H1 (cell line): ENCODE measurements around the gene ZNF765. TPM values are rescaled to one million over a fixed set of nuclear protein-coding genes. Genes with fewer than 3 reads are reported as not detected.
A peak's percentile ranks its signal among the peaks of the same experiment; 100 is the strongest.

Experiments used
- CTCF ChIA-PET: fragments of 300-600 bp; sonication (Branson Sonifier 250); formaldehyde crosslinking; loops from one replicate; lab custom pipeline; 2021; ENCODE audit not compliant: partially characterized antibody; lab: Charles Lee
- POLR2A ChIA-PET: fragments of 300-600 bp; sonication (Branson Sonifier 250); formaldehyde crosslinking; loops from one replicate; lab custom pipeline; 2021; ENCODE audit warnings: inconsistent platforms; ENCODE audit not compliant: partially characterized antibody; lab: Charles Lee
- DNase-seq, 2 experiments: peaks; one replicate each; pipeline versions ENCODE4 v3.0.0 to v3.0.0-alpha.2; 2010 to 2022; ENCODE audit warnings: low spot score in 2 of 2, low read depth in 1 of 2, mixed read lengths in 1 of 2
- FAIRE-seq: peaks from 2 replicates; lab custom pipeline; 2011; peaks lifted over from hg19 to GRCh38; lab: Jason Lieb, UNC
- H2AFZ ChIP-seq: 2 replicates; pipeline ENCODE4 v1.8.1; 2012; ENCODE audit warnings: low read length, inconsistent platforms
- H2AK5ac ChIP-seq: 2 replicates; pipeline ENCODE4 v1.6.1; 2013; ENCODE audit warnings: low read depth, low read length
- H2BK120ac ChIP-seq: replicated peaks from 2 replicates; pipeline ENCODE3; 2013; ENCODE audit warnings: low read depth, low read length, inconsistent platforms
- H2BK12ac ChIP-seq: 2 replicates; pipeline ENCODE4 v1.6.1; 2013; ENCODE audit warnings: low read depth, low read length
- H2BK15ac ChIP-seq: 2 replicates; pipeline ENCODE4 v1.6.1; 2013; ENCODE audit warnings: low read length
- H2BK20ac ChIP-seq: 2 replicates; pipeline ENCODE4 v1.6.1; 2013; ENCODE audit warnings: low read length
- H2BK5ac ChIP-seq: 2 replicates; pipeline ENCODE4 v1.6.1; 2013; ENCODE audit warnings: low read depth, low read length
- H3K14ac ChIP-seq: 2 replicates; pipeline ENCODE4 v1.6.1; 2013; ENCODE audit warnings: inconsistent platforms; ENCODE audit not compliant: insufficient read length
- H3K18ac ChIP-seq: 2 replicates; pipeline ENCODE4 v1.6.1; 2013; ENCODE audit warnings: low read length; ENCODE audit errors: extremely low read depth
- H3K23ac ChIP-seq: 2 replicates; pipeline ENCODE4 v1.6.1; 2013; ENCODE audit warnings: inconsistent platforms; ENCODE audit not compliant: insufficient read length
- H3K23me2 ChIP-seq: 2 replicates; pipeline ENCODE4 v1.6.1; 2013; ENCODE audit warnings: low read depth, low read length
- H3K27ac ChIP-seq: 2 replicates; pipeline ENCODE4 v1.6.1; 2011; ENCODE audit warnings: low read depth, low read length, inconsistent platforms
- H3K27me3 ChIP-seq, 4 experiments: replicated peaks in 1 of 4; 1 replicate in 1 of 4; 2 replicates in 3 of 4; pipeline versions ENCODE4 v1.6.1 to v1.8.1; 2011 to 2013; ENCODE audit warnings: low read length in 3 of 4, mild to moderate bottlenecking in 3 of 4, inconsistent platforms in 2 of 4, mixed read lengths in 2 of 4, moderate library complexity in 1 of 4; ENCODE audit not compliant: control insufficient read depth in 3 of 4, insufficient read depth in 3 of 4; ENCODE audit errors: extremely low read depth in 1 of 4
- H3K36me3 ChIP-seq, 4 experiments: 2 replicates each; pipeline versions ENCODE4 v1.6.1 to v1.8.1; 2011 to 2013; ENCODE audit warnings: mild to moderate bottlenecking in 4 of 4, low read length in 3 of 4, moderate library complexity in 2 of 4, control low read depth in 1 of 4, inconsistent platforms in 1 of 4; ENCODE audit not compliant: insufficient read depth in 4 of 4, control insufficient read depth in 2 of 4
- H3K4ac ChIP-seq: replicated peaks from 2 replicates; pipeline ENCODE3; 2013; ENCODE audit warnings: low read length, low read depth, mixed read lengths, inconsistent platforms; ENCODE audit not compliant: insufficient read length
- H3K4me1 ChIP-seq, 4 experiments: replicated peaks in 1 of 4; 1 replicate in 1 of 4; 2 replicates in 3 of 4; pipeline versions ENCODE4 v1.6.1 to v1.8.1; 2011 to 2013; ENCODE audit warnings: low read length in 3 of 4, inconsistent platforms in 2 of 4, mixed read lengths in 1 of 4; ENCODE audit not compliant: insufficient read depth in 4 of 4, control insufficient read depth in 3 of 4
- H3K4me2 ChIP-seq, 2 experiments: 2 replicates each; pipeline versions ENCODE4 v1.6.1 to v1.8.1; 2011 to 2013; ENCODE audit warnings: low read depth in 2 of 2, low read length in 2 of 2, control low read depth in 1 of 2, inconsistent platforms in 1 of 2, mild to moderate bottlenecking in 1 of 2; ENCODE audit not compliant: insufficient read depth in 1 of 2
- H3K4me3 ChIP-seq, 4 experiments: fragments of 200-600, 300-600 bp in 1 of 4; sonication (generic), shearing (Covaris generic), sonication (Bioruptor Twin) in 1 of 4; 2 replicates each; pipeline versions ENCODE4 v1.5.1 to v1.8.1; 2011 to 2016; ENCODE audit warnings: low read length in 4 of 4, low read depth in 3 of 4, control low read depth in 2 of 4, inconsistent platforms in 2 of 4, mild to moderate bottlenecking in 2 of 4, mixed read lengths in 1 of 4, moderate library complexity in 1 of 4; ENCODE audit not compliant: insufficient read depth in 2 of 4; ENCODE audit errors: extremely low read depth in 1 of 4
- H3K56ac ChIP-seq: replicated peaks from 2 replicates; pipeline ENCODE3; 2013; ENCODE audit warnings: low read depth, mild to moderate bottlenecking, mixed read lengths, low read length, inconsistent platforms; ENCODE audit not compliant: insufficient read length
- H3K79me1 ChIP-seq: 2 replicates; pipeline ENCODE4 v1.6.1; 2013; ENCODE audit warnings: low read depth, low read length, control low read depth
- H3K79me2 ChIP-seq, 2 experiments: 2 replicates each; pipeline versions ENCODE4 v1.6.1 to v1.8.1; 2012 to 2013; ENCODE audit warnings: low read length in 2 of 2, mild to moderate bottlenecking in 2 of 2, inconsistent platforms in 1 of 2; ENCODE audit not compliant: insufficient read depth in 2 of 2, control insufficient read depth in 1 of 2
- H3K9ac ChIP-seq, 4 experiments: replicated peaks in 1 of 4; 1 replicate in 1 of 4; 2 replicates in 3 of 4; pipeline versions ENCODE4 v1.6.1 to v1.8.1; 2011 to 2013; ENCODE audit warnings: low read depth in 3 of 4, low read length in 3 of 4, control low read depth in 2 of 4, mild to moderate bottlenecking in 2 of 4, moderate library complexity in 2 of 4, inconsistent platforms in 1 of 4; ENCODE audit errors: extremely low read depth in 1 of 4
- H3K9me3 ChIP-seq, 2 experiments: 2 replicates each; pipeline versions ENCODE4 v1.6.1 to v1.8.1; 2012 to 2013; ENCODE audit warnings: mild to moderate bottlenecking in 2 of 2, moderate library complexity in 2 of 2, control low read depth in 1 of 2, inconsistent platforms in 1 of 2, low read depth in 1 of 2, low read length in 1 of 2, mixed read lengths in 1 of 2; ENCODE audit not compliant: insufficient read depth in 2 of 2
- H4K20me1 ChIP-seq, 2 experiments: replicated peaks in 1 of 2; 2 replicates each; pipeline versions ENCODE3 to v1.8.1; 2011 to 2013; ENCODE audit warnings: inconsistent platforms in 2 of 2, low read length in 2 of 2, mild to moderate bottlenecking in 1 of 2; ENCODE audit not compliant: insufficient read depth in 2 of 2, control insufficient read depth in 1 of 2
- H4K5ac ChIP-seq: 2 replicates; pipeline ENCODE4 v1.6.1; 2013; ENCODE audit warnings: low read length, low read depth, mixed read lengths, inconsistent platforms; ENCODE audit not compliant: insufficient read length
- H4K8ac ChIP-seq: 2 replicates; pipeline ENCODE4 v1.8.0; 2013; ENCODE audit warnings: mild to moderate bottlenecking, moderate library complexity, low read length, inconsistent platforms; ENCODE audit not compliant: insufficient read depth; ENCODE audit errors: extremely low read depth
- H4K91ac ChIP-seq: replicated peaks from 2 replicates; pipeline ENCODE3; 2013; ENCODE audit warnings: low read length, mixed read lengths, inconsistent platforms; ENCODE audit not compliant: insufficient read length
- GABPA ChIP-seq: IDR thresholded peaks from 2 replicates; pipeline ENCODE4 v1.6.1; 2011; ENCODE audit warnings: mild to moderate bottlenecking, low read length, moderate library complexity, borderline replicate concordance; ENCODE audit not compliant: insufficient read depth
- HDAC2 ChIP-seq, 2 experiments: fragments of 300-600 bp in 1 of 2; sonication (generic) in 1 of 2; IDR thresholded peaks; 2 replicates each; pipeline ENCODE4 v1.6.1; 2011 to 2012; ENCODE audit warnings: low read depth in 2 of 2, low read length in 2 of 2, mild to moderate bottlenecking in 2 of 2, moderate library complexity in 2 of 2, borderline replicate concordance in 1 of 2, inconsistent platforms in 1 of 2
- KDM5A ChIP-seq: fragments of 200-600 bp; IDR thresholded peaks from 2 replicates; pipeline ENCODE4 v1.7.1; 2012; ENCODE audit warnings: mild to moderate bottlenecking, low read length, inconsistent platforms, mixed read lengths
- MAFK ChIP-seq: IDR thresholded peaks from 2 replicates; pipeline ENCODE4 v1.6.1; 2012; ENCODE audit warnings: low read depth, mild to moderate bottlenecking, improper control_type of control experiment, low read length
- POLR2A ChIP-seq, 2 experiments: IDR thresholded peaks; 1 replicate in 1 of 2; 2 replicates in 1 of 2; pipeline ENCODE4 v1.6.1; 2011; ENCODE audit warnings: low read depth in 2 of 2, low read length in 2 of 2, mild to moderate bottlenecking in 2 of 2; ENCODE audit errors: control extremely low read depth in 1 of 2
- RBBP5 ChIP-seq: IDR thresholded peaks from 2 replicates; pipeline ENCODE4 v1.7.1; 2012; ENCODE audit warnings: low read depth, mild to moderate bottlenecking, inconsistent platforms, low read length, moderate library complexity, borderline replicate concordance
- SIN3A ChIP-seq, 2 experiments: IDR thresholded peaks in 1 of 2; conservative IDR thresholded peaks in 1 of 2; 2 replicates each; pipeline ENCODE4 v1.6.1; 2011 to 2012; ENCODE audit warnings: low read length in 2 of 2, improper control_type of control experiment in 1 of 2, low read depth in 1 of 2, mild to moderate bottlenecking in 1 of 2
- TAF1 ChIP-seq: IDR thresholded peaks from 2 replicates; pipeline ENCODE4 v1.6.1; 2011; ENCODE audit warnings: mild to moderate bottlenecking, low read depth, low read length
- TAF7 ChIP-seq: optimal IDR thresholded peaks from 2 replicates; pipeline ENCODE3; 2011; ENCODE audit warnings: low read depth, mild to moderate bottlenecking, inconsistent platforms, low read length, moderate library complexity, borderline replicate concordance
- TBP ChIP-seq: IDR thresholded peaks from 2 replicates; pipeline ENCODE4 v1.6.1; 2011; ENCODE audit warnings: low read depth, low read length, improper control_type of control experiment
- YY1 ChIP-seq: IDR thresholded peaks from 2 replicates; pipeline ENCODE4 v1.6.1; 2011; ENCODE audit warnings: low read depth, mild to moderate bottlenecking, low read length
- WGBS, 2 experiments: shearing (Covaris generic) in 1 of 2; methylation state at CpG; one replicate each; pipeline versions ENCODE4 v1.1.6 to v1.1.7; 2013 to 2015; ENCODE audit warnings: low lambda C conversion rate in 2 of 2, mixed read lengths in 2 of 2, inconsistent platforms in 1 of 2, low coverage in 1 of 2, missing lambda C conversion rate in 1 of 2; ENCODE audit not compliant: insufficient replicate concordance in 2 of 2, insufficient coverage in 1 of 2, insufficient read length in 1 of 2; ENCODE audit errors: extremely low coverage in 1 of 2, missing lambda C conversion rate in 1 of 2; 5-methylcytosine and 5-hydroxymethylcytosine counted together
- polyA plus RNA-seq, 7 experiments: library from polyadenylated mRNA; depleted of rRNA in 3 of 7; stranded (reverse) in 5 of 7; unstranded in 2 of 7; fragments of >200 nt in 5 of 7; fragments of 200-250 nt in 2 of 7; gene quantifications; 1 replicate in 5 of 7; 2 replicates in 1 of 7; 4 replicates in 1 of 7; pipeline versions ENCODE4 v1.2.1 to v1.2.3, GENCODE V29; 2011 to 2013; ENCODE audit warnings: missing spikeins in 2 of 7, mixed read lengths in 2 of 7
- total RNA-seq: library from RNA; stranded (reverse); fragmentation: NEBNext Ultra II Directional; extraction: Animal tissue kit (Norgen Biotek cat#: 25700); gene quantifications from 2 replicates; pipeline ENCODE4 v1.2.1, GENCODE V29; 2021

The ZNF765 gene
- total and polyA plus RNA-seq, 2 of the 8 experiments (the other 6 are each of a cell fraction or from before 2014, with no cell fraction given) = 4.5 to 22.3 TPM

DNA sequence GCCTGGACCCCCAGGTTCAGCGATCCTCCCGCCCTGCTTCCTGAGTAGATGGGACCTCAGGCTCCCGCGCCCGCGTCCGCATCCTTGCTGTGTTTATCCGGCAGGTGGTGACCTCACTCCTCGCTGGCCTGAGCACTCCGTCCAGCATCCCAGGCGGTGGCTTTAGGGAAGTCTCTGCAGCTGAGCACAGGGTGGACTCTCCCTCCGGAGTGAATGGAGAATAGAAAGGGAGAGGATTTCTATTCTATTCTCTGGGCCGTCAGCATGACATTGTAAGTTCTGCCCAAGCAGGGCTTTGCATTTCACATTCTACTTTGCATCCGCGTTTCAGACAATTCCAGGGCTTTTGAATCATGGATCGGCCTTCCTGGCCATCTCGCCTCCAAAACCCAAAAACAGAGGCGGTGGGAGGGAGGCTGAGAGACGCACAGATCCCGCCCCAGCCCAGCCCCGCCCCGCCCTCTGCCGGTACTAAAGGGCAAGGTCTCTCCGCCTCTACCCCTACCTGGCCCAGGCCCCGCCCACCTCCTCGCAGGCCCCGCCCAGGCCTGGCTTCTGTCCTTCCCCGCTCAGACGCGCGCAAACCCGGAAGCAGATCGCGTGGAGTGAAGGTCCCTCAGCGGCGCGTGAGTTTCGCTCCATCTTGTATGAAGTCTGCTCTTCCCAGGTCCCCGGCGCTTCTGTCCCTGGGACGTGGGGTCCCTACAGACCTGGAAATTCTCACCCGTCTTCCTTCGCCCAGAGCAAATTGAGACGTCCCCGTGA, 29.6 kb upstream of the ZNF765 start, which contains the start of gene ZNF525:
Gene ZNF525, plus strand, starts transcription at position 572 of the 765 bp plus-strand sequence. CDS start 6,577 bp downstream, outside the sequence.
- no peak within 1 kb of the TSS for H3K14ac ChIP-seq
- 2% methylated on average over 40 of the region's 45 CpGs; no CpG with 5 or more reads in 1 of the 2 experiments for WGBS, 2 experiments
- no peak within 1 kb of the TSS for H2BK15ac ChIP-seq
- ChIA-PET CTCF (interaction anchor here (0.7 kb wide), 1 partner anchor 244 kb away, joined by 3 read pairs; no protein-coding TSS in a partner anchor), POLR2A (no interaction called here)
- FAIRE-seq = no peak
- no peaks in the 10 kb centered on the region; the same call in 1 of the 2 replicates for H3K79me1 ChIP-seq
- no peaks in the 10 kb centered on the region for H3K27me3 ChIP-seq
- H3K23ac ChIP-seq = no peak within 1 kb of the TSS
- peak within 1 kb of the TSS; percentile 46 to 60 (median 56) for H3K9ac ChIP-seq
- peak within 1 kb of the TSS; percentile 53; the same call in 1 of the 2 replicates for H3K27ac ChIP-seq
- peak within 1 kb of the TSS; percentile 74 to 78 for H3K4me2 ChIP-seq
- H2BK5ac ChIP-seq = no peak within 1 kb of the TSS; the same call in 1 of the 2 replicates
- peak within 1 kb of the TSS; percentile 73 for H4K8ac ChIP-seq
- H2AK5ac ChIP-seq = no peak within 1 kb of the TSS
- peaks cover 6% of the 10 kb centered on the region for H3K23me2 ChIP-seq
- peaks cover 0 to 30% of the 10 kb centered on the region in 2 experiments; a peak in 3 of 4 replicates for H3K79me2 ChIP-seq
- H3K4me3 ChIP-seq = peak within 1 kb of the TSS; percentile 84 to 98 (median 89)
- H2BK12ac ChIP-seq = no peak within 1 kb of the TSS
- no peak within 1 kb of the TSS for H2BK120ac ChIP-seq
- H3K36me3 ChIP-seq = no peaks in the 10 kb centered on the region
- peak within 1 kb of the TSS; percentile 49 for H4K5ac ChIP-seq
- peak in 1 of 2 experiments; percentile 97 for DNase-seq
- no peak within 1 kb of the TSS for H2BK20ac ChIP-seq
- H2AFZ ChIP-seq = peak within 1 kb of the TSS; percentile 99; the same call in 1 of the 2 replicates
- H4K91ac ChIP-seq = no peak within 1 kb of the TSS
- peak within 1 kb of the TSS; percentile 19; the same call in 1 of the 2 replicates for H3K18ac ChIP-seq
- H3K4ac ChIP-seq = no peak within 1 kb of the TSS
- peaks cover 0 to under 1% of the 10 kb centered on the region in 2 experiments; a peak in 1 of 4 replicates for H3K9me3 ChIP-seq
- peaks cover 0 to 3% (median under 1%) of the 10 kb centered on the region in 4 experiments; a peak in 3 of 7 replicates for H3K4me1 ChIP-seq
- no peak within 1 kb of the TSS for H3K56ac ChIP-seq
- peaks cover 0 to 5% of the 10 kb centered on the region in 2 experiments for H4K20me1 ChIP-seq
- TF ChIP-seq RBBP5 (no peak), HDAC2 (IDR thresholded peaks at IDR 0.05; ENCODE audit: borderline replicate concordance in 1 of 2, low read depth in 2 of 2, low read length in 2 of 2) (no peak), MAFK (no peak), TAF1 (peak; percentile 71), POLR2A (IDR thresholded peaks at IDR 0.05; ENCODE audit: control extremely low read depth in 1 of 2, low read depth in 2 of 2, low read length in 2 of 2) (peak in 1 of 2 experiments; percentile 47; a peak in 1 of 3 replicates), GABPA (no peak), KDM5A (no peak), SIN3A (conservative IDR thresholded peaks at IDR 0.05 in 1 of 2, IDR thresholded peaks at IDR 0.05 in 1 of 2; ENCODE audit: low read depth in 1 of 2, low read length in 2 of 2) (peak in 1 of 2 experiments; percentile 40; a peak in 1 of 4 replicates), TBP (0 out of 2 replicates have a peak, but pooled peaks have one; percentile 33), TAF7 (no peak), YY1 (no peak)
